ENCODE results near the gene ABCF2.

DNA sequence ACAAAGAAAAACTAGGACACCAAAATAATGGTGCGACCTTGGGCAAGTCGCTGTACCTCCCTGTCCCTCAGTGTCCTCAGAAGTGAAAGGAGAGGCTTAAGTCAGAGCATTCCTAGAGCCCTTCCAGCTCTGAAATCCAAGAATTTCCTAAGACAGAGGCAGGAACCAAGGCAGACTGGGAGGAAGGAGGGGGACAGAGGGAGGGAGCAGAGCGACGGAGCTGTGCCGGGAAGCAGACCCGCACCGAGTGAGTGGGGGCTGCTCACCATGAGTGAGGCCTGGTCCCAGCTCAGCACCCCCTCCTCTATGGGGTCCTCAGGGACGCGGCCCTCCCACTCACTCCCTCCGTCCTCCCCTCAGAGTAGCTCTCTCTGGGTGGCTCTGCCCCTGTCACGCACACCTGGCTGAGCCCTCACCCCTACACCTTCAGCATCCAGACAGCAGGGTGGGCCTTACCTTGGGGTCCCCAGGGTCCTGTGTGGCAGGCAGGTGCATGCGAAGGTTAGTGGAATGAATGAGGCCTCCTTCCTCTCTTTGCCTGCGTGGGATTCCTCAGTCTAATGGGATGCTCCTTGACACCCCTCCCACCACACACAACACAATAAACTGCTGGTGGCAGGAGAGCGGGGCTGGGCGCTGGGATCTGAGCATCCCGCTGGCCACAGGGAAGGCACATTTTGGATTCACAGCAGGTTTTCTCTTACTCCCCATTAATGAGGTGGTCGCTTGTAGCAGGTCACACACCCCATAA is 26.1 kb upstream of the ABCF2 start:
- TF ChIP-seq, protein P1, sequence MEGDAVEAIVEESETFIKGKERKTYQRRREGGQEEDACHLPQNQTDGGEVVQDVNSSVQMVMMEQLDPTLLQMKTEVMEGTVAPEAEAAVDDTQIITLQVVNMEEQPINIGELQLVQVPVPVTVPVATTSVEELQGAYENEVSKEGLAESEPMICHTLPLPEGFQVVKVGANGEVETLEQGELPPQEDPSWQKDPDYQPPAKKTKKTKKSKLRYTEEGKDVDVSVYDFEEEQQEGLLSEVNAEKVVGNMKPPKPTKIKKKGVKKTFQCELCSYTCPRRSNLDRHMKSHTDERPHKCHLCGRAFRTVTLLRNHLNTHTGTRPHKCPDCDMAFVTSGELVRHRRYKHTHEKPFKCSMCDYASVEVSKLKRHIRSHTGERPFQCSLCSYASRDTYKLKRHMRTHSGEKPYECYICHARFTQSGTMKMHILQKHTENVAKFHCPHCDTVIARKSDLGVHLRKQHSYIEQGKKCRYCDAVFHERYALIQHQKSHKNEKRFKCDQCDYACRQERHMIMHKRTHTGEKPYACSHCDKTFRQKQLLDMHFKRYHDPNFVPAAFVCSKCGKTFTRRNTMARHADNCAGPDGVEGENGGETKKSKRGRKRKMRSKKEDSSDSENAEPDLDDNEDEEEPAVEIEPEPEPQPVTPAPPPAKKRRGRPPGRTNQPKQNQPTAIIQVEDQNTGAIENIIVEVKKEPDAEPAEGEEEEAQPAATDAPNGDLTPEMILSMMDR (IDR thresholded peaks at IDR 0.05) = no peak
- no peak for TF ChIP-seq EZH2 (IDR thresholded peaks at IDR 0.05)

Data from neural progenitor cell (in vitro differentiated cells).